Measurements from ENCODE around the gene TTLL9.

DNA sequence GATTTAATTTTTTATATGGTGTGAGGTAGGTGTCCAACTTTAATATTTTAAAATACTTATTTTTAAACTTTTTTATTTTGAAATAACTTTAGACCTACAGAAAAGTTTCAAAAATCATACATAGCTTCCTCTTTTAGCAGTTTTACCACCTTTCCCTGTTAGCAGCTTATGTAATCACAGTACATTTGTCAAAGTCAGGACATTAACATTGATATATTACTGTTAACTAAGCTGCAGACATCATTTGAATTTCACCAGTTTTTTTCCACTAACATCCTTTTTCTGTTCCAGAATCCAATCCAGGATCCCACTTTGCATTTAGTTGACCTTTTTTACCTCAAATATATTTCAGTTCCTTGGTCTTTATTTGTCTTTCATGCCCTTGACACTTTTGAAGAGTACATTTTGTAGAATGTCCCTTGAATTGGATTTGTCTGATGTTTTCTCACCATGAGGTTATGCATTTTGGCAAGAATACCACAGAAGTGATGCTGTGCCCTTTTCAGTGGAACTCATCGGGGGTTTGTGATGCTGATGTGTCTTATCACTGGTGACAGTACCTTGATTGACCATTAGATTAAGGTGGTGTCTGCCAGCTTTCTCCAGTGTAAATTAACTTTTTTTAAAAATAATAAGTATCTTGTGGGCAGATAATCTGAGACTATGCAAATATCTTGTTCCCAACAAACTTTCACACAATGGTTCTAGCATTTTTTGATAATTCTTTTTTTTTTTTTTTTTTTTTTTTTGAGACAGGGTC is 33.4 kb downstream of the TTLL9 start:
- TF ChIP-seq, protein P1, sequence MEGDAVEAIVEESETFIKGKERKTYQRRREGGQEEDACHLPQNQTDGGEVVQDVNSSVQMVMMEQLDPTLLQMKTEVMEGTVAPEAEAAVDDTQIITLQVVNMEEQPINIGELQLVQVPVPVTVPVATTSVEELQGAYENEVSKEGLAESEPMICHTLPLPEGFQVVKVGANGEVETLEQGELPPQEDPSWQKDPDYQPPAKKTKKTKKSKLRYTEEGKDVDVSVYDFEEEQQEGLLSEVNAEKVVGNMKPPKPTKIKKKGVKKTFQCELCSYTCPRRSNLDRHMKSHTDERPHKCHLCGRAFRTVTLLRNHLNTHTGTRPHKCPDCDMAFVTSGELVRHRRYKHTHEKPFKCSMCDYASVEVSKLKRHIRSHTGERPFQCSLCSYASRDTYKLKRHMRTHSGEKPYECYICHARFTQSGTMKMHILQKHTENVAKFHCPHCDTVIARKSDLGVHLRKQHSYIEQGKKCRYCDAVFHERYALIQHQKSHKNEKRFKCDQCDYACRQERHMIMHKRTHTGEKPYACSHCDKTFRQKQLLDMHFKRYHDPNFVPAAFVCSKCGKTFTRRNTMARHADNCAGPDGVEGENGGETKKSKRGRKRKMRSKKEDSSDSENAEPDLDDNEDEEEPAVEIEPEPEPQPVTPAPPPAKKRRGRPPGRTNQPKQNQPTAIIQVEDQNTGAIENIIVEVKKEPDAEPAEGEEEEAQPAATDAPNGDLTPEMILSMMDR (IDR thresholded peaks at IDR 0.05) = no peak
- no peak for TF ChIP-seq POLR2A (IDR thresholded peaks at IDR 0.05)
